CD8-positive, alpha-beta memory T cell (primary cell): ENCODE data around the gene ITIH5. TPM values are rescaled to one million over a fixed set of nuclear protein-coding genes. Genes with fewer than 3 reads are reported as not detected.
A peak's percentile ranks its signal among the peaks of the same experiment; 100 is the strongest.

Experiments used
- CTCF ChIA-PET: fragments of 350-600 bp; sonication (Branson Sonifier 250); formaldehyde crosslinking; loops from one replicate; lab custom pipeline; 2021; ENCODE audit warnings: antibody characterized with exemption; lab: Charles Lee
- POLR2A ChIA-PET: fragments of 350-600 bp; sonication (Branson Sonifier 250); formaldehyde crosslinking; loops from one replicate; lab custom pipeline; 2021; ENCODE audit warnings: antibody characterized with exemption; lab: Charles Lee
- DNase-seq, 5 donors: peaks; one replicate each; pipeline versions ENCODE4 v3.0.0 to v3.0.0-alpha.2; 2020 to 2022; ENCODE audit warnings: mixed read lengths in 1 of 5
- H3K27ac ChIP-seq: one replicate; pipeline ENCODE4 v1.7.0; 2013; ENCODE audit warnings: low read depth, mild to moderate bottlenecking, low read length, moderate library complexity
- H3K27me3 ChIP-seq: 2 replicates; pipeline ENCODE4 v1.7.0; 2013; ENCODE audit warnings: low read length, mild to moderate bottlenecking; ENCODE audit not compliant: insufficient read depth, poor library complexity, severe bottlenecking
- H3K36me3 ChIP-seq: 2 replicates; pipeline ENCODE4 v1.7.0; 2013; ENCODE audit warnings: mild to moderate bottlenecking, low read length, moderate library complexity; ENCODE audit not compliant: insufficient read depth
- H3K4me1 ChIP-seq: 2 replicates; pipeline ENCODE4 v1.7.0; 2013; ENCODE audit warnings: mild to moderate bottlenecking, low read length, moderate library complexity; ENCODE audit not compliant: insufficient read depth
- H3K4me3 ChIP-seq: 2 replicates; pipeline ENCODE4 v1.7.0; 2013; ENCODE audit warnings: mild to moderate bottlenecking, low read length
- H3K9me3 ChIP-seq: 2 replicates; pipeline ENCODE4 v1.7.0; 2013; ENCODE audit warnings: mild to moderate bottlenecking, low read length
- H3K27ac Mint-ChIP-seq, 8 donors: one replicate each; pipeline ENCODE4 v1.8.0; 2020 to 2021; ENCODE audit warnings: mixed read lengths in 8 of 8, mild to moderate bottlenecking in 6 of 8, inconsistent platforms in 3 of 8, moderate library complexity in 3 of 8
- H3K27me3 Mint-ChIP-seq, 2 donors: one replicate each; pipeline ENCODE4 v1.8.0; 2020 to 2021; ENCODE audit warnings: mixed read lengths in 2 of 2, mild to moderate bottlenecking in 1 of 2, moderate library complexity in 1 of 2
- H3K36me3 Mint-ChIP-seq, 3 donors: one replicate each; pipeline ENCODE4 v1.8.0; 2020 to 2021; ENCODE audit warnings: mixed read lengths in 3 of 3, inconsistent platforms in 1 of 3, mild to moderate bottlenecking in 1 of 3
- H3K4me1 Mint-ChIP-seq, 3 donors: one replicate each; pipeline ENCODE4 v1.8.0; 2020 to 2021; ENCODE audit warnings: mixed read lengths in 3 of 3, inconsistent platforms in 1 of 3, mild to moderate bottlenecking in 1 of 3
- H3K4me3 Mint-ChIP-seq, 7 donors: one replicate each; pipeline ENCODE4 v1.8.0; 2020 to 2021; ENCODE audit warnings: mixed read lengths in 7 of 7, mild to moderate bottlenecking in 6 of 7, moderate library complexity in 4 of 7, inconsistent platforms in 2 of 7
- H3K9me3 Mint-ChIP-seq, 5 donors: one replicate each; pipeline ENCODE4 v1.8.0; 2020 to 2022; ENCODE audit warnings: mixed read lengths in 5 of 5, mild to moderate bottlenecking in 3 of 5, moderate library complexity in 2 of 5, inconsistent platforms in 1 of 5
- polyA plus RNA-seq: library from polyadenylated mRNA; unstranded; fragments of 300-500 nt; fragmentation: Illumina TruSeq; gene quantifications from one replicate; pipeline ENCODE4 v1.2.3, GENCODE V29; 2021
- total RNA-seq, 2 experiments: library from RNA; stranded (reverse); gene quantifications; one replicate each; pipeline ENCODE4 v1.2.3, GENCODE V29; 2021

Gene ITIH5
- total and polyA plus RNA-seq, 3 experiments from 2014 or later = not detected

- POLR2A ChIA-PET = interaction anchor here (0.6 kb wide), 1 partner anchor 1452 kb away, joined by 3 read pairs; no protein-coding TSS in a partner anchor
- Mint-ChIP-seq H3K27ac (no peak overlapping the region), H3K36me3 (no peaks in the 10 kb centered on the region), H3K4me1 (peaks cover 4 to 10% (median 8%) of the 10 kb centered on the region in 3 donors), H3K27me3 (peaks cover 9 to 15% of the 10 kb centered on the region in 2 donors), H3K9me3 (peaks cover 0 to 7% (median 0%) of the 10 kb centered on the region in 5 donors), H3K4me3 (no peak overlapping the region)
- Histone ChIP-seq H3K36me3 (no peaks in the 10 kb centered on the region), H3K27ac (no peak overlapping the region), H3K4me3 (no peak overlapping the region), H3K27me3 (no peaks in the 10 kb centered on the region), H3K4me1 (no peaks in the 10 kb centered on the region), H3K9me3 (no peaks in the 10 kb centered on the region)
- no peak for DNase-seq
- CTCF ChIA-PET = no interaction called here
These were observed 81.5 kb downstream of the ITIH5 start for GRCh38 chr10:7585228-7585627.

GRCh38 chr10:7583626-7584025 is 83.1 kb downstream of the ITIH5 start:
- Mint-ChIP-seq H3K27ac (no peak overlapping the region), H3K36me3 (no peaks in the 10 kb centered on the region), H3K4me1 (peaks cover 4 to 10% (median 8%) of the 10 kb centered on the region in 3 donors), H3K27me3 (peaks cover 6 to 11% of the 10 kb centered on the region in 2 donors), H3K4me3 (no peak overlapping the region), H3K9me3 (no peaks in the 10 kb centered on the region)
- CTCF ChIA-PET = no interaction called here
- Histone ChIP-seq H3K9me3 (no peaks in the 10 kb centered on the region), H3K27ac (no peak overlapping the region), H3K4me3 (no peak overlapping the region), H3K4me1 (no peaks in the 10 kb centered on the region), H3K36me3 (no peaks in the 10 kb centered on the region), H3K27me3 (no peaks in the 10 kb centered on the region)
- POLR2A ChIA-PET = no interaction called here
- no peak for DNase-seq

GRCh38 chr10:7580520-7580919 is 86.2 kb downstream of the ITIH5 start:
- Mint-ChIP-seq H3K27me3 (peaks cover 6 to 10% of the 10 kb centered on the region in 2 donors), H3K36me3 (peaks cover 0 to 2% (median 0%) of the 10 kb centered on the region in 3 donors), H3K27ac (no peak overlapping the region), H3K4me3 (no peak overlapping the region), H3K4me1 (peaks cover 4 to 9% (median 8%) of the 10 kb centered on the region in 3 donors), H3K9me3 (no peaks in the 10 kb centered on the region)
- POLR2A ChIA-PET = no interaction called here
- Histone ChIP-seq H3K4me3 (no peak overlapping the region), H3K27me3 (no peaks in the 10 kb centered on the region), H3K4me1 (no peaks in the 10 kb centered on the region), H3K9me3 (no peaks in the 10 kb centered on the region), H3K36me3 (no peaks in the 10 kb centered on the region), H3K27ac (no peak overlapping the region)
- no peak for DNase-seq
- CTCF ChIA-PET = no interaction called here

GRCh38 chr10:7579681-7580080 is 87.1 kb downstream of the ITIH5 start:
- H3K36me3 ChIP-seq = no peaks in the 10 kb centered on the region
- peak overlapping the region in 1 of 7 donors; percentile 23 for H3K4me3 Mint-ChIP-seq
- no peaks in the 10 kb centered on the region for H3K4me1 ChIP-seq
- H3K27ac Mint-ChIP-seq = no peak overlapping the region
- no peak overlapping the region for H3K4me3 ChIP-seq
- no peak overlapping the region for H3K27ac ChIP-seq
- H3K36me3 Mint-ChIP-seq = peaks cover 0 to 2% (median 0%) of the 10 kb centered on the region in 3 donors
- no peak for DNase-seq
- CTCF ChIA-PET = no interaction called here
- H3K9me3 Mint-ChIP-seq = no peaks in the 10 kb centered on the region
- POLR2A ChIA-PET = no interaction called here
- H3K27me3 ChIP-seq = no peaks in the 10 kb centered on the region
- no peaks in the 10 kb centered on the region for H3K9me3 ChIP-seq
- H3K4me1 Mint-ChIP-seq = peaks cover 0 to under 1% (median under 1%) of the 10 kb centered on the region in 3 donors
- H3K27me3 Mint-ChIP-seq = peaks cover 5 to 10% of the 10 kb centered on the region in 2 donors

GRCh38 chr10:7577579-7577978 is 89.2 kb downstream of the ITIH5 start:
- CTCF ChIA-PET = no interaction called here
- Histone ChIP-seq H3K9me3 (no peaks in the 10 kb centered on the region), H3K4me1 (no peaks in the 10 kb centered on the region), H3K27ac (no peak overlapping the region), H3K36me3 (no peaks in the 10 kb centered on the region), H3K4me3 (no peak overlapping the region), H3K27me3 (no peaks in the 10 kb centered on the region)
- H3K27ac Mint-ChIP-seq = no peak overlapping the region
- no peaks in the 10 kb centered on the region for H3K4me1 Mint-ChIP-seq
- POLR2A ChIA-PET = no interaction called here
- no peak for DNase-seq
- H3K27me3 Mint-ChIP-seq = peaks cover 10% of the 10 kb centered on the region in 2 donors
- no peak overlapping the region for H3K4me3 Mint-ChIP-seq
- peaks cover 0 to 2% (median 0%) of the 10 kb centered on the region in 3 donors for H3K36me3 Mint-ChIP-seq
- no peaks in the 10 kb centered on the region for H3K9me3 Mint-ChIP-seq

- Mint-ChIP-seq H3K4me1 (no peaks in the 10 kb centered on the region), H3K36me3 (peaks cover 0 to 2% (median 0%) of the 10 kb centered on the region in 3 donors), H3K4me3 (no peak overlapping the region), H3K27me3 (peaks cover 9 to 10% of the 10 kb centered on the region in 2 donors), H3K27ac (no peak overlapping the region), H3K9me3 (no peaks in the 10 kb centered on the region)
- Histone ChIP-seq H3K36me3 (no peaks in the 10 kb centered on the region), H3K4me3 (no peak overlapping the region), H3K27ac (no peak overlapping the region), H3K4me1 (no peaks in the 10 kb centered on the region), H3K27me3 (no peaks in the 10 kb centered on the region), H3K9me3 (no peaks in the 10 kb centered on the region)
- ChIA-PET POLR2A (no interaction called here), CTCF (no interaction called here)
- no peak for DNase-seq
These were observed 89.6 kb downstream of the ITIH5 start for GRCh38 chr10:7577176-7577575.

- Histone ChIP-seq H3K36me3 (no peaks in the 10 kb centered on the region), H3K9me3 (no peaks in the 10 kb centered on the region), H3K27ac (no peak overlapping the region), H3K27me3 (no peaks in the 10 kb centered on the region), H3K4me1 (no peaks in the 10 kb centered on the region), H3K4me3 (no peak overlapping the region)
- ChIA-PET CTCF (no interaction called here), POLR2A (no interaction called here)
- Mint-ChIP-seq H3K27ac (no peak overlapping the region), H3K36me3 (peaks cover 0 to 2% (median 0%) of the 10 kb centered on the region in 3 donors), H3K27me3 (peaks cover 9 to 15% of the 10 kb centered on the region in 2 donors), H3K4me3 (no peak overlapping the region), H3K4me1 (no peaks in the 10 kb centered on the region), H3K9me3 (no peaks in the 10 kb centered on the region)
- no peak for DNase-seq
These were observed 90.4 kb downstream of the ITIH5 start for GRCh38 chr10:7576340-7576739.

- no peak overlapping the region for H3K27ac ChIP-seq
- H3K27me3 ChIP-seq = no peaks in the 10 kb centered on the region
- no peak for DNase-seq
- H3K9me3 ChIP-seq = no peaks in the 10 kb centered on the region
- H3K4me1 ChIP-seq = no peaks in the 10 kb centered on the region
- no peaks in the 10 kb centered on the region for H3K36me3 ChIP-seq
- Mint-ChIP-seq H3K36me3 (peaks cover 0 to 2% (median 0%) of the 10 kb centered on the region in 3 donors), H3K27ac (no peak overlapping the region), H3K4me1 (no peaks in the 10 kb centered on the region), H3K9me3 (no peaks in the 10 kb centered on the region), H3K27me3 (peaks cover 6 to 18% of the 10 kb centered on the region in 2 donors), H3K4me3 (no peak overlapping the region)
- POLR2A ChIA-PET = no interaction called here
- H3K4me3 ChIP-seq = no peak overlapping the region
- CTCF ChIA-PET = no interaction called here
These were observed 94.4 kb downstream of the ITIH5 start for GRCh38 chr10:7572391-7572790.
